ENCODE measurements around the gene PNMT.

PNMT gene

GRCh38 chr17:39623356-39623950 is 44.8 kb upstream of the PNMT start (continued):
- TF ChIP-seq ZNF518A (tag by site-specific recombination; conservative IDR thresholded peaks at IDR 0.05; ENCODE audit: low read depth) (no peak), ZSCAN30 (tag by site-specific recombination; IDR thresholded peaks at IDR 0.05) (no peak), ZBTB1 (tag by site-specific recombination; IDR thresholded peaks at IDR 0.05) (no peak), ZBTB20 (tag by site-specific recombination; IDR thresholded peaks at IDR 0.05) (no peak)
- TF ChIP-seq, protein P1, sequence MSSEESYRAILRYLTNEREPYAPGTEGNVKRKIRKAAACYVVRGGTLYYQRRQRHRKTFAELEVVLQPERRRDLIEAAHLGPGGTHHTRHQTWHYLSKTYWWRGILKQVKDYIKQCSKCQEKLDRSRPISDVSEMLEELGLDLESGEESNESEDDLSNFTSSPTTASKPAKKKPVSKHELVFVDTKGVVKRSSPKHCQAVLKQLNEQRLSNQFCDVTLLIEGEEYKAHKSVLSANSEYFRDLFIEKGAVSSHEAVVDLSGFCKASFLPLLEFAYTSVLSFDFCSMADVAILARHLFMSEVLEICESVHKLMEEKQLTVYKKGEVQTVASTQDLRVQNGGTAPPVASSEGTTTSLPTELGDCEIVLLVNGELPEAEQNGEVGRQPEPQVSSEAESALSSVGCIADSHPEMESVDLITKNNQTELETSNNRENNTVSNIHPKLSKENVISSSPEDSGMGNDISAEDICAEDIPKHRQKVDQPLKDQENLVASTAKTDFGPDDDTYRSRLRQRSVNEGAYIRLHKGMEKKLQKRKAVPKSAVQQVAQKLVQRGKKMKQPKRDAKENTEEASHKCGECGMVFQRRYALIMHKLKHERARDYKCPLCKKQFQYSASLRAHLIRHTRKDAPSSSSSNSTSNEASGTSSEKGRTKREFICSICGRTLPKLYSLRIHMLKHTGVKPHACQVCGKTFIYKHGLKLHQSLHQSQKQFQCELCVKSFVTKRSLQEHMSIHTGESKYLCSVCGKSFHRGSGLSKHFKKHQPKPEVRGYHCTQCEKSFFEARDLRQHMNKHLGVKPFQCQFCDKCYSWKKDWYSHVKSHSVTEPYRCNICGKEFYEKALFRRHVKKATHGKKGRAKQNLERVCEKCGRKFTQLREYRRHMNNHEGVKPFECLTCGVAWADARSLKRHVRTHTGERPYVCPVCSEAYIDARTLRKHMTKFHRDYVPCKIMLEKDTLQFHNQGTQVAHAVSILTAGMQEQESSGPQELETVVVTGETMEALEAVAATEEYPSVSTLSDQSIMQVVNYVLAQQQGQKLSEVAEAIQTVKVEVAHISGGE (tag by site-specific recombination; conservative IDR thresholded peaks at IDR 0.05; ENCODE audit: low read depth) = peak; percentile 81

GRCh38 chr17:39624313-39624712 is 43.9 kb upstream of the PNMT start:
- H3K27ac ChIP-seq (ENCODE audit: extremely low read depth, low read depth, low read length) = no peak overlapping the region
- H3K4me1 ChIP-seq (ENCODE audit: control insufficient read depth, insufficient read depth, low read length) = no peaks in the 10 kb centered on the region
- H3K36me3 ChIP-seq (ENCODE audit: control insufficient read depth in 2 of 2, insufficient read depth in 1 of 2, low read length in 2 of 2) = no peaks in the 10 kb centered on the region
- TF ChIP-seq ZFHX2 (tag by site-specific recombination; conservative IDR thresholded peaks at IDR 0.05) = peak; percentile 76
- no peak for TF ChIP-seq ZBTB6 (tag by site-specific recombination; IDR thresholded peaks at IDR 0.05)
- TF ChIP-seq EGR2 (tag by site-specific recombination; IDR thresholded peaks at IDR 0.05; ENCODE audit: low read depth) = peak; percentile 59
- POLR2A ChIA-PET = interaction anchor here (0.6 kb wide), 1 partner anchor 44 kb away, joined by 8 read pairs; the partner anchor contains the start of gene PNMT
- CTCF ChIA-PET = interaction anchor here (0.7 to 11.8 kb wide), 14 partner anchors 10 to 618 kb away, joined by 3 to 475 read pairs (median 16); partner anchors contain the start of genes CSF3, PNMT, STARD3 and TCAP
- H3K4me3 ChIP-seq (ENCODE audit: low read depth, low read length) = no peak overlapping the region
- no peaks in the 10 kb centered on the region for H3K9me3 ChIP-seq (ENCODE audit: control insufficient read depth, insufficient read depth, low read depth, low read length)

GRCh38 chr17:39625198-39625785 is 43.0 kb upstream of the PNMT start:
- H3K4me1 ChIP-seq (ENCODE audit: control insufficient read depth, insufficient read depth, low read length) = no peaks in the 10 kb centered on the region
- CTCF ChIA-PET = interaction anchor here (0.7 to 11.8 kb wide), 10 partner anchors 10 to 543 kb away, joined by 3 to 475 read pairs (median 73); partner anchors contain the start of genes PNMT, STARD3 and TCAP
- H3K36me3 ChIP-seq (ENCODE audit: control insufficient read depth in 2 of 2, insufficient read depth in 1 of 2, low read length in 2 of 2) = no peaks in the 10 kb centered on the region
- POLR2A ChIA-PET = interaction anchor here (3.7 kb wide), 1 partner anchor 12 kb away, joined by 12 read pairs; the partner anchor contains the start of gene STARD3
- no peaks in the 10 kb centered on the region for H3K9me3 ChIP-seq (ENCODE audit: control insufficient read depth, insufficient read depth, low read depth, low read length)
- no peak overlapping the region for H3K27ac ChIP-seq (ENCODE audit: extremely low read depth, low read depth, low read length)
- TF ChIP-seq KLF1 (tag by site-specific recombination; IDR thresholded peaks at IDR 0.05) (peak; percentile 58), ZNF280C (tag by site-specific recombination; IDR thresholded peaks at IDR 0.05) (no peak), ZNF670 (tag by site-specific recombination; IDR thresholded peaks at IDR 0.05; ENCODE audit: low read depth) (no peak), ZNF302 (tag by site-specific recombination; IDR thresholded peaks at IDR 0.05; ENCODE audit: low read depth) (no peak)
- no peak overlapping the region for H3K4me3 ChIP-seq (ENCODE audit: low read depth, low read length)
